Endothelial cell of umbilical vein (primary cell): ENCODE data around the gene IKZF1. TPM values are rescaled to one million over a fixed set of nuclear protein-coding genes. Genes with fewer than 3 reads are reported as not detected.

ENCODE experiments used
- BruUV-seq: library from RNA; stranded (reverse); fragments of 400-500 nt; replicated peaks from 2 replicates; lab custom pipeline; 2021; lab: Mats Ljungman, UMichigan
- CTCF ChIA-PET: fragments of 300-600, 350-600 bp; sonication (Branson Sonifier 250); formaldehyde crosslinking; loops from one replicate; lab custom pipeline; 2021; ENCODE audit warnings: antibody characterized with exemption, inconsistent platforms; lab: Charles Lee
- POLR2A ChIA-PET: fragments of 300-600, 350-600 bp; sonication (Branson Sonifier 250); formaldehyde crosslinking; loops from one replicate; lab custom pipeline; 2021; ENCODE audit warnings: antibody characterized with exemption, inconsistent platforms; lab: Charles Lee
- DNase-seq: peaks from one replicate; pipeline ENCODE4 v3.0.0-alpha.2; 2011; ENCODE audit warnings: low read depth, low spot score
- FAIRE-seq: peaks from 2 replicates; lab custom pipeline; 2011; peaks lifted over from hg19 to GRCh38; lab: Jason Lieb, UNC
- H2AFZ ChIP-seq: 2 replicates; pipeline ENCODE4 v1.6.0; 2012; ENCODE audit warnings: low read depth, low read length, control low read depth, inconsistent platforms
- H3K27ac ChIP-seq: 2 replicates; pipeline ENCODE4 v1.5.1; 2011; ENCODE audit warnings: low read depth, mild to moderate bottlenecking, control low read depth, low read length, moderate library complexity; ENCODE audit not compliant: insufficient read depth
- H3K27me3 ChIP-seq, 2 experiments: 2 replicates each; pipeline versions ENCODE4 v1.6.0 to v1.6.1; 2011; ENCODE audit warnings: low read length in 2 of 2, mixed read lengths in 1 of 2; ENCODE audit not compliant: control insufficient read depth in 2 of 2, insufficient read depth in 2 of 2
- H3K36me3 ChIP-seq, 2 experiments: 2 replicates in 1 of 2; 3 replicates in 1 of 2; pipeline ENCODE4 v1.5.1; 2011; ENCODE audit warnings: low read length in 2 of 2, mild to moderate bottlenecking in 1 of 2, moderate library complexity in 1 of 2; ENCODE audit not compliant: control insufficient read depth in 2 of 2, insufficient read depth in 2 of 2; ENCODE audit errors: extremely low read depth in 1 of 2
- H3K4me1 ChIP-seq: 3 replicates; pipeline ENCODE4 v1.5.1; 2011; ENCODE audit warnings: mild to moderate bottlenecking, low read length; ENCODE audit not compliant: control insufficient read depth, insufficient read depth; ENCODE audit errors: extremely low read depth
- H3K4me2 ChIP-seq: 2 replicates; pipeline ENCODE4 v1.6.1; 2011; ENCODE audit warnings: low read length, control low read depth, mixed read lengths; ENCODE audit not compliant: insufficient read depth
- H3K4me3 ChIP-seq, 3 experiments: fragments of 200-600 bp in 1 of 3; sonication (generic), shearing (Covaris generic) in 1 of 3; replicated peaks in 1 of 3; 2 replicates each; pipeline ENCODE4 v1.5.1; 2011 to 2016; ENCODE audit warnings: control low read depth in 3 of 3, low read length in 3 of 3, mild to moderate bottlenecking in 2 of 3, inconsistent platforms in 1 of 3, low read depth in 1 of 3, moderate library complexity in 1 of 3; ENCODE audit not compliant: insufficient read depth in 1 of 3
- H3K79me2 ChIP-seq: 2 replicates; pipeline ENCODE4 v1.6.0; 2012; ENCODE audit warnings: low read length, inconsistent platforms; ENCODE audit not compliant: control insufficient read depth, insufficient read depth
- H3K9ac ChIP-seq: replicated peaks from 2 replicates; pipeline ENCODE3; 2011; ENCODE audit warnings: low read length, control low read depth; ENCODE audit not compliant: insufficient read depth; ENCODE audit errors: extremely low read depth
- H3K9me1 ChIP-seq: replicated peaks from 3 replicates; pipeline ENCODE4 v1.6.0; 2011; ENCODE audit warnings: mild to moderate bottlenecking, low read length; ENCODE audit not compliant: control insufficient read depth, insufficient read depth; ENCODE audit errors: extremely low read depth
- H3K9me3 ChIP-seq: replicated peaks from 2 replicates; pipeline ENCODE4 v1.5.1; 2012; ENCODE audit warnings: low read length, inconsistent platforms; ENCODE audit not compliant: control insufficient read depth, insufficient read depth
- H4K20me1 ChIP-seq: replicated peaks from 2 replicates; pipeline ENCODE3; 2011; ENCODE audit warnings: mild to moderate bottlenecking, low read length; ENCODE audit not compliant: control insufficient read depth, insufficient read depth; ENCODE audit errors: extremely low read depth
- EZH2 ChIP-seq: IDR thresholded peaks from 2 replicates; pipeline ENCODE4 v1.6.1; 2012; ENCODE audit warnings: borderline replicate concordance, low read depth, mild to moderate bottlenecking, moderate library complexity, low read length, inconsistent platforms; ENCODE audit not compliant: severe bottlenecking
- FOS ChIP-seq: IDR thresholded peaks from 2 replicates; pipeline ENCODE4 v1.6.1; 2011; ENCODE audit warnings: mild to moderate bottlenecking, low read length, moderate library complexity, borderline replicate concordance; ENCODE audit not compliant: insufficient read depth
- GATA2 ChIP-seq: IDR thresholded peaks from 2 replicates; pipeline ENCODE4 v1.7.0; 2011; ENCODE audit warnings: low read depth, mild to moderate bottlenecking, moderate library complexity, mixed read lengths, low read length; ENCODE audit not compliant: insufficient read length, insufficient read depth
- JUN ChIP-seq: IDR thresholded peaks from 2 replicates; pipeline ENCODE4 v1.6.1; 2011; ENCODE audit warnings: borderline replicate concordance, low read depth; ENCODE audit not compliant: insufficient read length, insufficient read depth
- MYC ChIP-seq: IDR thresholded peaks from one replicate; pipeline ENCODE4 v1.6.1; 2011; ENCODE audit warnings: mild to moderate bottlenecking, low read depth, low read length
- POLR2A ChIP-seq: IDR thresholded peaks from 2 replicates; pipeline ENCODE4 v1.6.1; 2012; ENCODE audit warnings: low read depth, mild to moderate bottlenecking, control low read depth, low read length
- POLR2AphosphoS5 ChIP-seq: IDR thresholded peaks from 2 replicates; pipeline ENCODE4 v1.6.1; 2012; ENCODE audit warnings: low read depth, mild to moderate bottlenecking, control low read depth, low read length, moderate library complexity; ENCODE audit not compliant: insufficient read depth
- dilution Hi-C: fragments of 300-500 bp; cut with MboI; formaldehyde crosslinking; loops from one replicate; pipeline ENCODE4 v1.15.0; 2019; ENCODE audit warnings: low sequenced_read_pairs; ENCODE audit not compliant: extremely low pct_ligation_motif_present
- intact Hi-C: fragments of 100-400 bp; cut with micrococcal nuclease; formaldehyde crosslinking; loops from one replicate; pipeline ENCODE4 v1.10.0; 2022
- polyA plus RNA-seq, 4 experiments: library from polyadenylated mRNA; depleted of rRNA in 3 of 4; stranded (reverse) in 3 of 4; unstranded in 1 of 4; fragments of >200 nt; gene quantifications; 2 replicates each; pipeline versions ENCODE4 v1.2.1 to v1.2.3, GENCODE V29; 2011 to 2012; ENCODE audit warnings: missing spikeins in 1 of 4
- total RNA-seq: library from RNA; stranded (reverse); gene quantifications from 2 replicates; pipeline ENCODE4 v1.2.3, GENCODE V29; 2021
- TF ChIP-seq, protein P1 (sequence below): IDR thresholded peaks from 2 replicates; pipeline ENCODE4 v1.6.1; 2011; ENCODE audit not compliant: insufficient read depth, insufficient read length
- TF ChIP-seq, protein P2 (sequence below), 2 donors: IDR thresholded peaks; 1 replicate in 1 of 2; 2 replicates in 1 of 2; pipeline ENCODE4 v1.5.1; 2011; ENCODE audit warnings: low read length in 2 of 2, mild to moderate bottlenecking in 2 of 2, moderate library complexity in 2 of 2, control low read depth in 1 of 2, inconsistent platforms in 1 of 2, low read depth in 1 of 2; ENCODE audit not compliant: insufficient read depth in 1 of 2; ENCODE audit errors: extremely low read depth in 1 of 2

The IKZF1 gene
- total and polyA plus RNA-seq, 2 donors (not counting 3 experiments of a cell fraction or from before 2014, with no cell fraction given): 0.01 to 0.20 TPM

DNA sequence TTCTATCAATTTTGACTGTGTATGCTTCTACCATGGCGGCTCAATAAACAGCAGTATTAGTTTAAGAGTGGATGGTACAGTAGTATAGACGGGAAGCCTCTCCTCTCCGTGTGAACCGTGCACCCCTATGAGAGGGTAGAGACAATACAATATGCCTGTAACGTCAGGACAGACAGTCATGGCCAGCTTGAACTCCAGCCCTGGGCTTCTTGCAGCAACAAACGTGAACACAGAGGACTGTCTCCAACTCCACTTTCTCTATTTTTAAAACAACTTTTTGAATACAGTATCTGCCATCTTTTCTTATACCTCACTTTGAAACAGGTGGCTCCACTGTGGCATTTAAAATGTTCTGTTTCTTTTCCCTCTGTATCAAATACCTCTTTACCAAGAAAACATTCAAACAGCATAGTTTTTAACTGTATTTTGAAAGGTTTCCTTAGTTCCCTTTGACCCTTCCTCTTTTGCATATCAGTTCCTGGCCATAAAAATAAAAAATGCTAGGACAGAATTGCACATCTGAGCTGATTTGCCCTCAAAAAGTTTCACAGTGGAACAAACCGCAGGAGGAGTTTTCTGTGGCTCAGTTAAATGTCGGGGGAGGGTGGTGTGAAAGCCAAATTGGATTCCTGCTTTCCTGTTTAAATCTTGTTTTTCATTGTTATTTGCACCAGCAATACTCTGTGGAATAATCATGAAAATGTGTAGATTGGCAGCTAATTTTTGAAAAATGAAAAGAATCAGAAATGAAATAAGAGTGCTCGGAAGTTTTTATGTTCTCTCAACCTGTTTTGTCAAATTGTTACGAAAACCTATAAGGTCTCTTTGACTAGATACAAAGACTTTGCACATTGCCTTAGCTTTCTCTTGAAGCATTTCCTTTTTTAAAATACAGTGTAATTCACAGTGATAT, 8.0 kb downstream of the IKZF1 start:
- intact Hi-C loops (no loop called here), dilution Hi-C loops (no loop called here)
- Histone ChIP-seq H4K20me1 (no peaks in the 10 kb centered on the region), H3K79me2 (no peaks in the 10 kb centered on the region), H3K36me3 (no peaks in the 10 kb centered on the region), H3K4me1 (no peaks in the 10 kb centered on the region), H3K9me1 (no peaks in the 10 kb centered on the region), H3K9me3 (no peaks in the 10 kb centered on the region), H3K9ac (no peak overlapping the region), H3K27me3 (peaks cover 8 to 31% of the 10 kb centered on the region in 2 experiments), H2AFZ (no peak overlapping the region), H3K4me3 (no peak overlapping the region), H3K4me2 (no peak overlapping the region), H3K27ac (no peak overlapping the region)
- TF ChIP-seq MYC: no peak
- POLR2A ChIA-PET: no interaction called here
- FAIRE-seq: no peak
- DNase-seq: no peak
- BruUV-seq: no TSS peak
- CTCF ChIA-PET: interaction anchor here (1.0 kb wide), 1 partner anchor 573 kb away, joined by 3 read pairs; no protein-coding TSS in a partner anchor

DNA sequence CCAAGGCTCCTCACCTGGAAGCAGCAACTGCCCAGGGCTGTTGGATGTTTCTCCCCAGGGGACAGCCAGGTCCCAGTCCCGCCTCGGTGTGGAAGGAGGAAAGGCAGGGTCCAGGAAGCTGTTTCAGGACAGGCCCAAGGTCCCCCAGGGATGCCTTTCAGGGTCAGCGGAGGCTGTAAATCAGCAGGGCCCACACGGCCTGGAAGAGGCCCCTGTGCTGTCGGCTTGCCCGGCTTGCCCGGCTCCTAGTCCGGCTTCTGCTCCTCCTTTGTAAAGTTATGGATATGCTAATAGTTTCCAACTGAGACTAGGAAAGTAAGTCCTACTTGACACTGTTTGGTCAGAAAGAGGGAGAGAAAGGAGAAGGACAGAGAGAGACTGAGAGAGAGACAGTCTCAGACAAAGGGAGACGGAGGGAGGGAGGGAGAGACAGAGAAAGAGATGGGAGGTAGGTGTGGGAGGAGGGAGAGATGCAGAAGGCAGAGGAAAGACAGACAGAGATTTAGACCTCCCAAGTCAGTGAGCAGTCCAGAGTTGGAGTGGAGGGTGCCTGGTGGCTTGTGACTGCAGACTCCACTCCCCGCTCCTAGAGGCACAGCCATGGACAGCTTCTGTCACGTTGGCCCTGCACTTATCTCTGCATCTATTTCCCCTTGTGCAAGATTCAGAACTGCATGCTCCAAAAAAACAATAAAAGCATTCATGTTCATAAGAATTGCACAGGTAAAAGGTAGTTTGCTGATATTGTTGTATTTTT, 10.5 kb downstream of the IKZF1 start:
- ChIA-PET CTCF (interaction anchor here (0.5 to 1.0 kb wide), 2 partner anchors 10 to 97 kb away, joined by 3 read pairs; no protein-coding TSS in a partner anchor), POLR2A (no interaction called here)
- BruUV-seq: no TSS peak
- FAIRE-seq (no peak), DNase-seq (no peak)
- no peak overlapping the region for H2AFZ ChIP-seq
- no peaks in the 10 kb centered on the region for H3K9me1 ChIP-seq
- no peaks in the 10 kb centered on the region for H3K4me1 ChIP-seq
- no peak overlapping the region for H3K4me3 ChIP-seq
- no peak overlapping the region for H3K27ac ChIP-seq
- no peaks in the 10 kb centered on the region for H3K9me3 ChIP-seq
- H3K79me2 ChIP-seq: no peaks in the 10 kb centered on the region
- no peak overlapping the region for H3K4me2 ChIP-seq
- TF ChIP-seq POLR2A (no peak), MYC (no peak), JUN (no peak), POLR2AphosphoS5 (no peak), EZH2 (no peak), FOS (no peak), GATA2 (no peak)
- TF ChIP-seq, protein P1, sequence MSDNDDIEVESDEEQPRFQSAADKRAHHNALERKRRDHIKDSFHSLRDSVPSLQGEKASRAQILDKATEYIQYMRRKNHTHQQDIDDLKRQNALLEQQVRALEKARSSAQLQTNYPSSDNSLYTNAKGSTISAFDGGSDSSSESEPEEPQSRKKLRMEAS: no peak
- TF ChIP-seq, protein P2, sequence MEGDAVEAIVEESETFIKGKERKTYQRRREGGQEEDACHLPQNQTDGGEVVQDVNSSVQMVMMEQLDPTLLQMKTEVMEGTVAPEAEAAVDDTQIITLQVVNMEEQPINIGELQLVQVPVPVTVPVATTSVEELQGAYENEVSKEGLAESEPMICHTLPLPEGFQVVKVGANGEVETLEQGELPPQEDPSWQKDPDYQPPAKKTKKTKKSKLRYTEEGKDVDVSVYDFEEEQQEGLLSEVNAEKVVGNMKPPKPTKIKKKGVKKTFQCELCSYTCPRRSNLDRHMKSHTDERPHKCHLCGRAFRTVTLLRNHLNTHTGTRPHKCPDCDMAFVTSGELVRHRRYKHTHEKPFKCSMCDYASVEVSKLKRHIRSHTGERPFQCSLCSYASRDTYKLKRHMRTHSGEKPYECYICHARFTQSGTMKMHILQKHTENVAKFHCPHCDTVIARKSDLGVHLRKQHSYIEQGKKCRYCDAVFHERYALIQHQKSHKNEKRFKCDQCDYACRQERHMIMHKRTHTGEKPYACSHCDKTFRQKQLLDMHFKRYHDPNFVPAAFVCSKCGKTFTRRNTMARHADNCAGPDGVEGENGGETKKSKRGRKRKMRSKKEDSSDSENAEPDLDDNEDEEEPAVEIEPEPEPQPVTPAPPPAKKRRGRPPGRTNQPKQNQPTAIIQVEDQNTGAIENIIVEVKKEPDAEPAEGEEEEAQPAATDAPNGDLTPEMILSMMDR (IDR thresholded peaks at IDR 0.05; ENCODE audit: extremely low read depth in 1 of 2, insufficient read depth in 1 of 2, low read depth in 1 of 2, low read length in 2 of 2): no peak
- intact Hi-C loops: no loop called here
- no peak overlapping the region for H3K9ac ChIP-seq
- dilution Hi-C loops: no loop called here
- peaks cover 3 to 26% of the 10 kb centered on the region in 2 experiments for H3K27me3 ChIP-seq
- no peaks in the 10 kb centered on the region for H4K20me1 ChIP-seq
- no peaks in the 10 kb centered on the region for H3K36me3 ChIP-seq
